MM.1S (cell line): Measurements from ENCODE around the gene SETX.

Experiments
- DNase-seq: peaks from one replicate; pipeline ENCODE4 v3.0.0-alpha.2; 2015
- H2AFZ ChIP-seq: fragments of 300-600 bp; sonication (generic); 2 replicates; pipeline ENCODE4 v1.6.0; 2016; ENCODE audit warnings: antibody characterized with exemption, low read length
- H3F3A ChIP-seq: fragments of 300-600 bp; sonication (generic); 2 replicates; pipeline ENCODE4 v1.6.1; 2016; ENCODE audit warnings: mild to moderate bottlenecking, antibody characterized with exemption, low read length, moderate library complexity, mixed read lengths; ENCODE audit not compliant: insufficient read depth
- H3K27ac ChIP-seq: fragments of 300-600 bp; sonication (generic); 2 replicates; pipeline ENCODE4 v1.5.1; 2016; ENCODE audit warnings: mild to moderate bottlenecking, low read length
- H3K27me3 ChIP-seq: fragments of 300-600 bp; sonication (generic); replicated peaks from 2 replicates; pipeline ENCODE4 v1.6.0; 2016; ENCODE audit warnings: low read length; ENCODE audit not compliant: insufficient read depth
- H3K36me3 ChIP-seq: fragments of 300-600 bp; sonication (generic); replicated peaks from 2 replicates; pipeline ENCODE4 v1.6.1; 2016; ENCODE audit warnings: mild to moderate bottlenecking, low read length, mixed read lengths; ENCODE audit not compliant: insufficient read depth
- H3K4me1 ChIP-seq: fragments of 300-600 bp; sonication (generic); 2 replicates; pipeline ENCODE4 v1.6.1; 2016; ENCODE audit warnings: low read length, mixed read lengths
- H3K4me2 ChIP-seq: fragments of 300-600 bp; sonication (generic); 2 replicates; pipeline ENCODE4 v1.6.0; 2016; ENCODE audit warnings: low read depth, low read length
- H3K4me3 ChIP-seq: fragments of 300-600 bp; sonication (generic); 2 replicates; pipeline ENCODE4 v1.5.1; 2016; ENCODE audit warnings: low read length, mixed read lengths
- H3K79me2 ChIP-seq: fragments of 300-600 bp; sonication (generic); 2 replicates; pipeline ENCODE4 v1.6.1; 2016; ENCODE audit warnings: mixed run types, low read length, mixed read lengths
- H3K9ac ChIP-seq: fragments of 300-600 bp; sonication (generic); 2 replicates; pipeline ENCODE4 v1.6.1; 2016; ENCODE audit warnings: low read length, mixed read lengths
- H3K9me2 ChIP-seq: fragments of 300-600 bp; sonication (generic); replicated peaks from 2 replicates; pipeline ENCODE4 v1.6.1; 2016; ENCODE audit warnings: mild to moderate bottlenecking, low read length, mixed read lengths; ENCODE audit not compliant: insufficient read depth
- H3K9me3 ChIP-seq: fragments of 300-600 bp; sonication (generic); replicated peaks from 2 replicates; pipeline ENCODE4 v1.6.1; 2016; ENCODE audit warnings: mild to moderate bottlenecking, low read length, mixed read lengths; ENCODE audit not compliant: insufficient read depth
- H4K20me1 ChIP-seq: fragments of 300-600 bp; sonication (generic); 2 replicates; pipeline ENCODE4 v1.6.1; 2016; ENCODE audit warnings: mild to moderate bottlenecking, low read length, moderate library complexity, mixed read lengths; ENCODE audit not compliant: insufficient read depth
- CTCF ChIP-seq: fragments of 300-600 bp; sonication (generic); IDR thresholded peaks from 2 replicates; pipeline ENCODE4 v1.5.1; 2016; ENCODE audit warnings: antibody characterized with exemption, low read length, mixed read lengths
- EZH2 ChIP-seq: fragments of 300-600 bp; sonication (generic); optimal IDR thresholded peaks from 2 replicates; pipeline ENCODE3; 2017; ENCODE audit warnings: low read depth, mild to moderate bottlenecking, antibody characterized with exemption, low read length, mixed read lengths
- EZH2phosphoT487 ChIP-seq: fragments of 300-600 bp; sonication (generic); IDR thresholded peaks from 2 replicates; pipeline ENCODE4 v1.6.1; 2018; ENCODE audit warnings: antibody characterized with exemption, low read length

Gene SETX

GRCh38 chr9:132216861-132217619, 137.7 kb downstream of the SETX start:
- Histone ChIP-seq H2AFZ (no peak overlapping the region), H3K4me3 (no peak overlapping the region), H3K79me2 (no peaks in the 10 kb centered on the region), H3K9me3 (no peaks in the 10 kb centered on the region), H3K4me1 (no peaks in the 10 kb centered on the region), H3K36me3 (no peaks in the 10 kb centered on the region), H3F3A (no peaks in the 10 kb centered on the region), H3K9ac (no peak overlapping the region), H3K9me2 (no peaks in the 10 kb centered on the region), H3K4me2 (no peak overlapping the region), H3K27ac (no peak overlapping the region), H4K20me1 (no peaks in the 10 kb centered on the region), H3K27me3 (peaks cover 99% of the 10 kb centered on the region)
- TF ChIP-seq CTCF (no peak), EZH2phosphoT487 (no peak), EZH2 (no peak)
- no peak for DNase-seq

DNA sequence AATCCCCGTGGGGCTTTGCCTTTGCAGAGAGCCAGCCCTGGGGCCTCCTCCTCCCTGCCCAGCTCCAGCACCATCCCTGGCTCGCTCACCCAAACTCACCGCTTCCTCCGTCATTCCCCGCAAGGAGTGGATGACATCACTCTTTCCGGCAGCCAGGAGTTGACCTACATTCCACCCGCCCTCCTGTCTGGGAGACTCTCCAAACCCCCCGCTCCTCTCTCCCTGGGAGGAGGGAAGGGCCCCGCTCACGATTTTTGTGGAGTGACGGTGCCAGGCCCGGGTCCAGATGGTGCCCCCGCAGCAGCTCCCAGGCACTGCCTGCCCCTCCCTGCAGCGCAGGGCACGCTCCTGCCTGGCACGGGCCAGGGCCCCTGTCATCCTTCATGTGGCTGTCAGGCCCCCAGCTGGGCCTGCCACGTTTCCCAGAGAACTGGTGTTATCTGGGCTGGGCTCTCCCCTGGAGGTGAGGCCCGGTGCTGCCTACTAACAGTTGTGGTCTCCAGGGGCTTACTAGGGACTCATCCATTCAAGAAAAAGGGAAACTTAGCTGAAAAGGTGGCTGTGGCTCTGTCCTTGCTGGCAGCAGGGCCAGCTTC, 140.7 kb downstream of the SETX start:
- H2AFZ ChIP-seq = no peak overlapping the region
- no peaks in the 10 kb centered on the region for H4K20me1 ChIP-seq

GRCh38 chr9:132211570-132211969, 143.2 kb downstream of the SETX start:
- Histone ChIP-seq H3K27me3 (peaks cover 100% of the 10 kb centered on the region), H3K9me2 (no peaks in the 10 kb centered on the region), H3K9ac (no peak overlapping the region), H3K36me3 (no peaks in the 10 kb centered on the region), H3K79me2 (no peaks in the 10 kb centered on the region), H3K4me2 (no peak overlapping the region), H3K9me3 (no peaks in the 10 kb centered on the region), H4K20me1 (no peaks in the 10 kb centered on the region), H3K4me1 (no peaks in the 10 kb centered on the region), H3K4me3 (no peak overlapping the region), H3K27ac (no peak overlapping the region), H3F3A (no peaks in the 10 kb centered on the region), H2AFZ (no peak overlapping the region)
- TF ChIP-seq EZH2phosphoT487 = no peak
- no peak for TF ChIP-seq CTCF
- TF ChIP-seq EZH2 = no peak
- DNase-seq = no peak

More for the DNA sequence above, 140.7 kb downstream of the SETX start:
- Histone ChIP-seq H3K9me3 (no peaks in the 10 kb centered on the region), H3K9ac (no peak overlapping the region), H3K36me3 (no peaks in the 10 kb centered on the region), H3F3A (no peaks in the 10 kb centered on the region), H3K4me2 (no peak overlapping the region), H3K4me1 (no peaks in the 10 kb centered on the region), H3K27ac (no peak overlapping the region), H3K79me2 (no peaks in the 10 kb centered on the region), H3K27me3 (peaks cover 100% of the 10 kb centered on the region), H3K4me3 (no peak overlapping the region), H3K9me2 (no peaks in the 10 kb centered on the region)
- TF ChIP-seq CTCF (no peak), EZH2 (no peak), EZH2phosphoT487 (no peak)
- no peak for DNase-seq
